ENCODE results near the gene DYRK1A.

The DYRK1A gene

DNA sequence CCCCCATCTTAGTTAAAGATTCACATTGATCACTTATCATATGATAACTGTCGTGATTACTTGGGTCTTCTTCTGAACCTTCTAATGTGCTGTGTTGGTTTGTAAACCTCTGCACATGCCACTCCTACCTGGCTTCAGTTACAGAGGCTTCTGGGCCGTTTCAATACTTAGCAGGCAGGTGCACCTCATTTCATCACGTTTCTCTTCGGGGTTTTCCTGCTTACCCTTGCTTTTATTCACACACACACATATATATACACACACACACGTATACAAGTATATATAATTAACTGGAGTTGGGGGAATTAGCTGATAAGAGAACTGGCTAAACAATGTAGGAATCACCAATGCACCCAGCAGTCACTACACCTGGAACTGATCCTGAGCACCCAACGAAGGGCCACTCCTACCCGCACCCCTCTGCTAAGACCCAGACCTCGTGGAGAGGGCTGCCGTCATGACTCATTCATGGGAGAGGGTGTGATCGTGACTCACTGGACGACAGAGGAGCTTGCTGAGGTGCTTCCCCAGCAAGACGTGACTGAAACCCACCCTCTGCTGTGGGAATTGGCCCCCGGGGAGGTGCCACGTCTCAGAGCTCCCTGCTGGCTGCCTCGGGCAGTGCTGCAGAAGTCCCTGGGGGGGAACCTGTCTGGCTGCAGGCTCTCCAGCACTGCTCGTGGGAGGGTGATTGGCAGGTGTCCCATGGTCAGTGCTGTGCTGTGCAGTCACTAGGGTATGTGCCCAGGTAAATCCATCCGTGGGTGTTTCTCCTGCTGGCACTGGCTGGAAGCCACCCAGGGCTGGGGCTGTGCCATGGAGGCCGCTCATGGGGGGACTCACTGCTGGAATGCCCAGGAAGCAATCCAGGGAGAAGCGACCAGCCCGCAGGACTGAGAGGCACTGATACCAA, 166.6 kb downstream of the DYRK1A start (continued):
- TF ChIP-seq, protein P1, sequence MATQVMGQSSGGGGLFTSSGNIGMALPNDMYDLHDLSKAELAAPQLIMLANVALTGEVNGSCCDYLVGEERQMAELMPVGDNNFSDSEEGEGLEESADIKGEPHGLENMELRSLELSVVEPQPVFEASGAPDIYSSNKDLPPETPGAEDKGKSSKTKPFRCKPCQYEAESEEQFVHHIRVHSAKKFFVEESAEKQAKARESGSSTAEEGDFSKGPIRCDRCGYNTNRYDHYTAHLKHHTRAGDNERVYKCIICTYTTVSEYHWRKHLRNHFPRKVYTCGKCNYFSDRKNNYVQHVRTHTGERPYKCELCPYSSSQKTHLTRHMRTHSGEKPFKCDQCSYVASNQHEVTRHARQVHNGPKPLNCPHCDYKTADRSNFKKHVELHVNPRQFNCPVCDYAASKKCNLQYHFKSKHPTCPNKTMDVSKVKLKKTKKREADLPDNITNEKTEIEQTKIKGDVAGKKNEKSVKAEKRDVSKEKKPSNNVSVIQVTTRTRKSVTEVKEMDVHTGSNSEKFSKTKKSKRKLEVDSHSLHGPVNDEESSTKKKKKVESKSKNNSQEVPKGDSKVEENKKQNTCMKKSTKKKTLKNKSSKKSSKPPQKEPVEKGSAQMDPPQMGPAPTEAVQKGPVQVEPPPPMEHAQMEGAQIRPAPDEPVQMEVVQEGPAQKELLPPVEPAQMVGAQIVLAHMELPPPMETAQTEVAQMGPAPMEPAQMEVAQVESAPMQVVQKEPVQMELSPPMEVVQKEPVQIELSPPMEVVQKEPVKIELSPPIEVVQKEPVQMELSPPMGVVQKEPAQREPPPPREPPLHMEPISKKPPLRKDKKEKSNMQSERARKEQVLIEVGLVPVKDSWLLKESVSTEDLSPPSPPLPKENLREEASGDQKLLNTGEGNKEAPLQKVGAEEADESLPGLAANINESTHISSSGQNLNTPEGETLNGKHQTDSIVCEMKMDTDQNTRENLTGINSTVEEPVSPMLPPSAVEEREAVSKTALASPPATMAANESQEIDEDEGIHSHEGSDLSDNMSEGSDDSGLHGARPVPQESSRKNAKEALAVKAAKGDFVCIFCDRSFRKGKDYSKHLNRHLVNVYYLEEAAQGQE (tag by site-specific recombination; IDR thresholded peaks at IDR 0.05): no peak
- TF ChIP-seq ZNF138 (tag by site-specific recombination; IDR thresholded peaks at IDR 0.05; ENCODE audit: borderline replicate concordance) (no peak), ZNF416 (tag by site-specific recombination; IDR thresholded peaks at IDR 0.05) (no peak), SALL2 (tag by site-specific recombination; IDR thresholded peaks at IDR 0.05; ENCODE audit: borderline replicate concordance) (no peak), YY1 (tag by site-specific recombination; IDR thresholded peaks at IDR 0.05) (no peak), ZNF202 (tag by site-specific recombination; IDR thresholded peaks at IDR 0.05; ENCODE audit: borderline replicate concordance) (no peak), ZNF311 (tag by site-specific recombination; IDR thresholded peaks at IDR 0.05; ENCODE audit: borderline replicate concordance) (no peak), ZNF132 (tag by site-specific recombination; IDR thresholded peaks at IDR 0.05; ENCODE audit: borderline replicate concordance) (no peak), ZNF621 (tag by site-specific recombination; IDR thresholded peaks at IDR 0.05) (no peak), ZNF184 (tag by site-specific recombination; IDR thresholded peaks at IDR 0.05) (peak; percentile 42; the same call in 1 of the 2 replicates), ZNF19 (tag by site-specific recombination; IDR thresholded peaks at IDR 0.05; ENCODE audit: low read depth) (no peak), ZNF529 (tag by site-specific recombination; IDR thresholded peaks at IDR 0.05; ENCODE audit: insufficient replicate concordance) (no peak), ZFP41 (tag by site-specific recombination; IDR thresholded peaks at IDR 0.05; ENCODE audit: borderline replicate concordance) (no peak), OVOL3 (tag by site-specific recombination; IDR thresholded peaks at IDR 0.05) (no peak), ZSCAN16 (tag by site-specific recombination; IDR thresholded peaks at IDR 0.05) (no peak), BCL11A (tag by site-specific recombination; IDR thresholded peaks at IDR 0.05; ENCODE audit: low read depth) (no peak)
- TF ChIP-seq, protein P2, sequence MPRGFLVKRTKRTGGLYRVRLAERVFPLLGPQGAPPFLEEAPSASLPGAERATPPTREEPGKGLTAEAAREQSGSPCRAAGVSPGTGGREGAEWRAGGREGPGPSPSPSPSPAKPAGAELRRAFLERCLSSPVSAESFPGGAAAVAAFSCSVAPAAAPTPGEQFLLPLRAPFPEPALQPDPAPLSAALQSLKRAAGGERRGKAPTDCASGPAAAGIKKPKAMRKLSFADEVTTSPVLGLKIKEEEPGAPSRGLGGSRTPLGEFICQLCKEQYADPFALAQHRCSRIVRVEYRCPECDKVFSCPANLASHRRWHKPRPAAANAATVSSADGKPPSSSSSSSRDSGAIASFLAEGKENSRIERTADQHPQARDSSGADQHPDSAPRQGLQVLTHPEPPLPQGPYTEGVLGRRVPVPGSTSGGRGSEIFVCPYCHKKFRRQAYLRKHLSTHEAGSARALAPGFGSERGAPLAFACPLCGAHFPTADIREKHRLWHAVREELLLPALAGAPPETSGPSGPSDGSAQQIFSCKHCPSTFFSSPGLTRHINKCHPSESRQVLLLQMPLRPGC (tag by site-specific recombination; IDR thresholded peaks at IDR 0.05): no peak
- TF ChIP-seq, protein P3, sequence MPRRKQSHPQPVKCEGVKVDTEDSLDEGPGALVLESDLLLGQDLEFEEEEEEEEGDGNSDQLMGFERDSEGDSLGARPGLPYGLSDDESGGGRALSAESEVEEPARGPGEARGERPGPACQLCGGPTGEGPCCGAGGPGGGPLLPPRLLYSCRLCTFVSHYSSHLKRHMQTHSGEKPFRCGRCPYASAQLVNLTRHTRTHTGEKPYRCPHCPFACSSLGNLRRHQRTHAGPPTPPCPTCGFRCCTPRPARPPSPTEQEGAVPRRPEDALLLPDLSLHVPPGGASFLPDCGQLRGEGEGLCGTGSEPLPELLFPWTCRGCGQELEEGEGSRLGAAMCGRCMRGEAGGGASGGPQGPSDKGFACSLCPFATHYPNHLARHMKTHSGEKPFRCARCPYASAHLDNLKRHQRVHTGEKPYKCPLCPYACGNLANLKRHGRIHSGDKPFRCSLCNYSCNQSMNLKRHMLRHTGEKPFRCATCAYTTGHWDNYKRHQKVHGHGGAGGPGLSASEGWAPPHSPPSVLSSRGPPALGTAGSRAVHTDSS (tag by site-specific recombination; IDR thresholded peaks at IDR 0.05): no peak
- TF ChIP-seq, protein P4, sequence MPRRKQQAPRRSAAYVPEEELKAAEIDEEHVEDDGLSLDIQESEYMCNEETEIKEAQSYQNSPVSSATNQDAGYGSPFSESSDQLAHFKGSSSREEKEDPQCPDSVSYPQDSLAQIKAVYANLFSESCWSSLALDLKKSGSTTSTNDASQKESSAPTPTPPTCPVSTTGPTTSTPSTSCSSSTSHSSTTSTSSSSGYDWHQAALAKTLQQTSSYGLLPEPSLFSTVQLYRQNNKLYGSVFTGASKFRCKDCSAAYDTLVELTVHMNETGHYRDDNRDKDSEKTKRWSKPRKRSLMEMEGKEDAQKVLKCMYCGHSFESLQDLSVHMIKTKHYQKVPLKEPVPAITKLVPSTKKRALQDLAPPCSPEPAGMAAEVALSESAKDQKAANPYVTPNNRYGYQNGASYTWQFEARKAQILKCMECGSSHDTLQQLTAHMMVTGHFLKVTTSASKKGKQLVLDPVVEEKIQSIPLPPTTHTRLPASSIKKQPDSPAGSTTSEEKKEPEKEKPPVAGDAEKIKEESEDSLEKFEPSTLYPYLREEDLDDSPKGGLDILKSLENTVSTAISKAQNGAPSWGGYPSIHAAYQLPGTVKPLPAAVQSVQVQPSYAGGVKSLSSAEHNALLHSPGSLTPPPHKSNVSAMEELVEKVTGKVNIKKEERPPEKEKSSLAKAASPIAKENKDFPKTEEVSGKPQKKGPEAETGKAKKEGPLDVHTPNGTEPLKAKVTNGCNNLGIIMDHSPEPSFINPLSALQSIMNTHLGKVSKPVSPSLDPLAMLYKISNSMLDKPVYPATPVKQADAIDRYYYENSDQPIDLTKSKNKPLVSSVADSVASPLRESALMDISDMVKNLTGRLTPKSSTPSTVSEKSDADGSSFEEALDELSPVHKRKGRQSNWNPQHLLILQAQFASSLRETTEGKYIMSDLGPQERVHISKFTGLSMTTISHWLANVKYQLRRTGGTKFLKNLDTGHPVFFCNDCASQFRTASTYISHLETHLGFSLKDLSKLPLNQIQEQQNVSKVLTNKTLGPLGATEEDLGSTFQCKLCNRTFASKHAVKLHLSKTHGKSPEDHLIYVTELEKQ (tag by site-specific recombination; IDR thresholded peaks at IDR 0.05; ENCODE audit: borderline replicate concordance): no peak
- TF ChIP-seq, protein P5, sequence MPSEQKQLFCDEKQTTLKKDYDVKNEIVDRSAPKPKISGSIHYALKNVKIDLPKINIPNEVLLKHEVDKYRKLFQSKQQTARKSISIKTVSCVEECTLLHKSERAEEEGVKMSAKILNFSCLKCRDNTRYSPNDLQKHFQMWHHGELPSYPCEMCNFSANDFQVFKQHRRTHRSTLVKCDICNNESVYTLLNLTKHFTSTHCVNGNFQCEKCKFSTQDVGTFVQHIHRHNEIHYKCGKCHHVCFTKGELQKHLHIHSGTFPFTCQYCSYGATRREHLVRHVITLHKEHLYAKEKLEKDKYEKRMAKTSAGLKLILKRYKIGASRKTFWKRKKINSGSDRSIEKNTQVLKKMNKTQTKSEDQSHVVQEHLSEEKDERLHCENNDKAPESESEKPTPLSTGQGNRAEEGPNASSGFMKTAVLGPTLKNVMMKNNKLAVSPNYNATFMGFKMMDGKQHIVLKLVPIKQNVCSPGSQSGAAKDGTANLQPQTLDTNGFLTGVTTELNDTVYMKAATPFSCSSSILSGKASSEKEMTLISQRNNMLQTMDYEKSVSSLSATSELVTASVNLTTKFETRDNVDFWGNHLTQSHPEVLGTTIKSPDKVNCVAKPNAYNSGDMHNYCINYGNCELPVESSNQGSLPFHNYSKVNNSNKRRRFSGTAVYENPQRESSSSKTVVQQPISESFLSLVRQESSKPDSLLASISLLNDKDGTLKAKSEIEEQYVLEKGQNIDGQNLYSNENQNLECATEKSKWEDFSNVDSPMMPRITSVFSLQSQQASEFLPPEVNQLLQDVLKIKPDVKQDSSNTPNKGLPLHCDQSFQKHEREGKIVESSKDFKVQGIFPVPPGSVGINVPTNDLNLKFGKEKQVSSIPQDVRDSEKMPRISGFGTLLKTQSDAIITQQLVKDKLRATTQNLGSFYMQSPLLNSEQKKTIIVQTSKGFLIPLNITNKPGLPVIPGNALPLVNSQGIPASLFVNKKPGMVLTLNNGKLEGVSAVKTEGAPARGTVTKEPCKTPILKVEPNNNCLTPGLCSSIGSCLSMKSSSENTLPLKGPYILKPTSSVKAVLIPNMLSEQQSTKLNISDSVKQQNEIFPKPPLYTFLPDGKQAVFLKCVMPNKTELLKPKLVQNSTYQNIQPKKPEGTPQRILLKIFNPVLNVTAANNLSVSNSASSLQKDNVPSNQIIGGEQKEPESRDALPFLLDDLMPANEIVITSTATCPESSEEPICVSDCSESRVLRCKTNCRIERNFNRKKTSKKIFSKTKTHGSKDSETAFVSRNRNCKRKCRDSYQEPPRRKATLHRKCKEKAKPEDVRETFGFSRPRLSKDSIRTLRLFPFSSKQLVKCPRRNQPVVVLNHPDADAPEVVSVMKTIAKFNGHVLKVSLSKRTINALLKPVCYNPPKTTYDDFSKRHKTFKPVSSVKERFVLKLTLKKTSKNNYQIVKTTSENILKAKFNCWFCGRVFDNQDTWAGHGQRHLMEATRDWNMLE (tag by site-specific recombination; conservative IDR thresholded peaks at IDR 0.05; ENCODE audit: low read depth): no peak
- TF ChIP-seq, protein P6, sequence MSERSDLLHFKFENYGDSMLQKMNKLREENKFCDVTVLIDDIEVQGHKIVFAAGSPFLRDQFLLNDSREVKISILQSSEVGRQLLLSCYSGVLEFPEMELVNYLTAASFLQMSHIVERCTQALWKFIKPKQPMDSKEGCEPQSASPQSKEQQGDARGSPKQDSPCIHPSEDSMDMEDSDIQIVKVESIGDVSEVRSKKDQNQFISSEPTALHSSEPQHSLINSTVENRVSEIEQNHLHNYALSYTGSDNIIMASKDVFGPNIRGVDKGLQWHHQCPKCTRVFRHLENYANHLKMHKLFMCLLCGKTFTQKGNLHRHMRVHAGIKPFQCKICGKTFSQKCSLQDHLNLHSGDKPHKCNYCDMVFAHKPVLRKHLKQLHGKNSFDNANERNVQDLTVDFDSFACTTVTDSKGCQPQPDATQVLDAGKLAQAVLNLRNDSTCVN (tag by site-specific recombination; optimal IDR thresholded peaks at IDR 0.05): no peak

Measured in HEK293 (cell line).